ENCODE measurements around the gene RXRG.

The RXRG gene

DNA sequence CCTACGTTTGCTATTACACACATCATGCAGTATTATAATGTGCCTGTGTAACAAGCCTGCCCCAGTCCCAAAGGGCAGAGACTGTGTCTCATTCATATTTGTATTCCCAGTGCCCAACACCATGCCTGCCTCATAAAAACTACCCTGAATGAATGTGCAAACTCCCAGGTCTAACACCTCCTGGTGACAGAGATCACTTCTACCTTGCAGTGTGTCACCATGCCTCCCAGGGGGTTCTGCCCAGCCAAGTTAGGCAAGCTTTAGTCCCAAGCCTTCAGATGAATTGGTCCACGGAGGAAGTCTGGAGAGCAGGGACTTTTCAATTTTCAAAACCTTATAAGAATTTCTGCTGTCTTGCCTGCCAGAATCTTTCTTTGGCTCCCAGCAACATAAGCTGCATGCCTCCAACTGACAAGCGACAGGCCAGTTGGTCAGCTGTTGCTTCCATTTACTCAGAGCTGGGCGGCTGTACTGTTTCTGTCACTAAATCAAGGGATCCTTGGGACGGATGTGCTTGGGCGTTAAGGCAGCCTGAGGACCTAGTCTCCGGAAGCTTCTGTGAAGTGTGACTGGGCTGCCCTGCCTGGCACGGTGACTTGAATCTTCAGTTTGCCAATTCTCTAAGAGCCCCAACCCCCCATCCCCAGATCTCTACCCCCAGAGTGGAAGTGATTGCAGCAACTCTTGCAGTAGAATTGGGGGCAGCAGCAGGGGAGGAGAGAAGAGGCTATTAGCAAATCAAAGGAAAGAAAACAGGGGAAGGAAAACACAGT lies 1.2 kb downstream of the RXRG start:
- in situ Hi-C loops (cut with MboI; ENCODE audit: low pct_unique_long_range_greater_than_20kb, low sequenced_read_pairs, unreplicated experiment): no loop called here
- no peak for DNase-seq (ENCODE audit: low spot score)
- TF ChIP-seq, protein P1, sequence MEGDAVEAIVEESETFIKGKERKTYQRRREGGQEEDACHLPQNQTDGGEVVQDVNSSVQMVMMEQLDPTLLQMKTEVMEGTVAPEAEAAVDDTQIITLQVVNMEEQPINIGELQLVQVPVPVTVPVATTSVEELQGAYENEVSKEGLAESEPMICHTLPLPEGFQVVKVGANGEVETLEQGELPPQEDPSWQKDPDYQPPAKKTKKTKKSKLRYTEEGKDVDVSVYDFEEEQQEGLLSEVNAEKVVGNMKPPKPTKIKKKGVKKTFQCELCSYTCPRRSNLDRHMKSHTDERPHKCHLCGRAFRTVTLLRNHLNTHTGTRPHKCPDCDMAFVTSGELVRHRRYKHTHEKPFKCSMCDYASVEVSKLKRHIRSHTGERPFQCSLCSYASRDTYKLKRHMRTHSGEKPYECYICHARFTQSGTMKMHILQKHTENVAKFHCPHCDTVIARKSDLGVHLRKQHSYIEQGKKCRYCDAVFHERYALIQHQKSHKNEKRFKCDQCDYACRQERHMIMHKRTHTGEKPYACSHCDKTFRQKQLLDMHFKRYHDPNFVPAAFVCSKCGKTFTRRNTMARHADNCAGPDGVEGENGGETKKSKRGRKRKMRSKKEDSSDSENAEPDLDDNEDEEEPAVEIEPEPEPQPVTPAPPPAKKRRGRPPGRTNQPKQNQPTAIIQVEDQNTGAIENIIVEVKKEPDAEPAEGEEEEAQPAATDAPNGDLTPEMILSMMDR (IDR thresholded peaks at IDR 0.05; ENCODE audit: extremely low read depth, insufficient read depth, missing control alignments): no peak

DNA sequence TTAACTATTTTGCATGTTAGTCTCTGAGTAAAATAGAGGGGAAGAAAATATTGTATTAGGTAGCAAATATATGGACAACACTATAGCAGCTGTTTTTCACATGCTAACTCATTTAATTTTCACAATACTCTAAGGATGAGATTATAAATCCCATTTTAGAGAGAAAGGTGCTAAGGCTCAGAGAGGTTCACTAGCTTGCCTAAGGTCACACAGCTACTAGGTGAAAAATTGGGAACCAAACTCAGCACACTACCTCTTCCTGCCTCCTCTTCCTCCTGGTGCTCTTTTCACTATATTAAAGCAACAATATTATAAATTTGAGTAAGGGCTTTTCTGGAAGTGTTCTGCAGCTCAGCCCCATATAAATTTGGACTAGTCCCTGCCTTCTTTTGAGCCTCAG lies 2.3 kb downstream of the RXRG start:
- TF ChIP-seq, protein P1 (IDR thresholded peaks at IDR 0.05; ENCODE audit: extremely low read depth, insufficient read depth, missing control alignments): no peak
- DNase-seq (ENCODE audit: low spot score): no peak
- in situ Hi-C loops (cut with MboI; ENCODE audit: low pct_unique_long_range_greater_than_20kb, low sequenced_read_pairs, unreplicated experiment): no loop called here

DNA sequence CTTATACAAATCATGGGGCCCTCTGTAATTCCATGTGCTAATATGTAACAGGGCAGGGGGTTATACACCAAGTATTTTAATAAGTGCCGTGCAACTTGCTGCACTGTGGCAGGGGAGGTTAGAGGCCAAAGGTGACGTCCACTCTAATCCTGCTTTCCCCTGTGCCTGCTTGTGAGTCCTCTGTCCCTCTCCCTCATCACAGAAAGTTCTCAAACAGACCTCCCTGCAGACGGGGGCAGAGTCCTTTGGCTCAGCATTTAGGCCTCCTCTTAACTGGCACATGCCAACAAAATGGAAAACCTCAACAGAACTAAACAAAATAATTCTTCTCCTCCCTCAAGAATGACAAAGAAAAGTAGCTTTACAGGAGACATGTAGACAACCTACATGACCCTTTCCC lies 2.9 kb downstream of the RXRG start:
- DNase-seq (ENCODE audit: low spot score): no peak
- in situ Hi-C loops (cut with MboI; ENCODE audit: low pct_unique_long_range_greater_than_20kb, low sequenced_read_pairs, unreplicated experiment): no loop called here
- TF ChIP-seq, protein P1 (IDR thresholded peaks at IDR 0.05; ENCODE audit: extremely low read depth, insufficient read depth, missing control alignments): no peak

DNA sequence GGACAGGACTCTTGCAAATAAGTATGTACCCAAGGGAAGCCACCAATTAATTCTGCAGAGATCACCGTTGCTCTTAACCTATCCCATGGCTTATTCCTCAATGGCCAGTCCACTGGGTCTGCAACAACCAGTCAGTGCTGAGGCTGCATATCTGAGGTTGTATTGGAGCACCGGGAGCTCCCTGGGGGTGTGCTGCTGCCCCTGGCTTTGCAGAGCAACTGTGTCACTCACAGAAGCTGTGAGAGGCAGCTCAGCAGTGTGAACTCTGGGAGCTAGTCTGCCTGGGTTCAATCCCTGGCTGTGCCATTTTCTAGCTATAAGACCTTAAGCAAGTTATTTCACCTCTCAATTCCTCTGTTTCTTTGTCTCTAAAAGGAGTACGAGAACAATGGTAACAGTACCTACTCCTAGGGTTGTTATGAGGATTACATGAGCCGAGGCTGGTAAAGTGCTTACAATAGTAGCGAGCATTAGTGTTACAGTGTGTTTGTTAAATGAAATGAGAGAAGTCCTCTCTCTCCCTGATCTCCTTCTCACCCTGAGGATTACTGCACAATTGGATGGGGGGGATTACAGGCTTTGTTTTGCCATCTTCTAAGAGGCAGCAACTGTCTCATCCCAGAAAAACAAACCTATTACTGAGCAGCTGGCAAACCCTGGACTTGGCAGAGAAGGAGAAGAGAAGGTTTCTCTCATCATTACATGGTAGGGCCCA lies 3.6 kb downstream of the RXRG start:
- no peak for DNase-seq (ENCODE audit: low spot score)
- in situ Hi-C loops (cut with MboI; ENCODE audit: low pct_unique_long_range_greater_than_20kb, low sequenced_read_pairs, unreplicated experiment): no loop called here
- TF ChIP-seq, protein P1 (IDR thresholded peaks at IDR 0.05; ENCODE audit: extremely low read depth, insufficient read depth, missing control alignments): no peak

GRCh38 chr1:165439330-165439729 lies 5.6 kb downstream of the RXRG start:
- DNase-seq (ENCODE audit: low spot score): no peak
- TF ChIP-seq, protein P1 (IDR thresholded peaks at IDR 0.05; ENCODE audit: extremely low read depth, insufficient read depth, missing control alignments): no peak
- in situ Hi-C loops (cut with MboI; ENCODE audit: low pct_unique_long_range_greater_than_20kb, low sequenced_read_pairs, unreplicated experiment): no loop called here

DNA sequence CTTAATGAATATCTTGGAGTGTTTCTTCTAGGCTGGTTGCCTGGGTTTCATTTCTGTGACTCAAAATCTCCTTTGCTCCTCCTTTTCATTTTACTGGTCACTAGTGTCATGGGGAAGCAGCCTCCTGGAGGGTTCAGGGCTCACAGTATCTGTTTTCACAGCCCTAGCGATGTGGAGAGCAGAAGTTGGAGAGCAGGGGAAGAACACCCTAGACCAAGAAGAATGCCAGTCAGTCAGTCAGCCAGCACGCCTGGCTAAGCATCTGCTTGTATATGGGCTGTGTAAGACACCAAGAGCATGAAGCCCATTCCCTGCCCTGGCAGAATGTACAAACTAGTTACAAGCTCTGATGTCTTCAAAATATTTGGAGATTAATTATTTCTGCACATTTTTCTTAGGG lies 7.9 kb downstream of the RXRG start:
- no peak for DNase-seq (ENCODE audit: low spot score)
- in situ Hi-C loops (cut with MboI; ENCODE audit: low pct_unique_long_range_greater_than_20kb, low sequenced_read_pairs, unreplicated experiment): no loop called here
- TF ChIP-seq, protein P1 (IDR thresholded peaks at IDR 0.05; ENCODE audit: extremely low read depth, insufficient read depth, missing control alignments): no peak

Data from GM13977 (cell line).